ENCODE results near the gene CXCL9.
A peak's percentile ranks its signal among the peaks of the same experiment; 100 is the strongest.
"Not testable (repeated sequence)": the region's sequence is repeated elsewhere in the genome, so short reads cannot be mapped to it uniquely, and the experiment has no call there.

The CXCL9 gene

GRCh38 chr4:76011700-76012387 is 4.5 kb upstream of the CXCL9 start:
- Histone ChIP-seq H3K27me3 (ENCODE audit: low read depth, low read length) (no peaks in the 10 kb centered on the region), H3K36me3 (ENCODE audit: control insufficient read depth in 1 of 2, insufficient read depth in 2 of 2, low read length in 2 of 2) (no peaks in the 10 kb centered on the region), H3K9me3 (ENCODE audit: control insufficient read depth in 1 of 2, low read length in 2 of 2) (no peaks in the 10 kb centered on the region), H3K4me3 (ENCODE audit: low read depth in 1 of 2, low read length in 2 of 2) (peak overlapping the region; percentile 26 to 30), H3K27ac (ENCODE audit: low read length) (peak overlapping the region; percentile 80), H3K4me1 (ENCODE audit: control insufficient read depth in 1 of 2, insufficient read depth in 2 of 2, low read length in 2 of 2) (peaks cover 0 to 6% of the 10 kb centered on the region in 2 donors)

- H3K4me1 ChIP-seq (ENCODE audit: control insufficient read depth in 1 of 2, insufficient read depth in 2 of 2, low read length in 2 of 2), result peaks cover 0 to 6% of the 10 kb centered on the region in 2 donors
- no peaks in the 10 kb centered on the region for H3K36me3 ChIP-seq (ENCODE audit: control insufficient read depth in 1 of 2, insufficient read depth in 2 of 2, low read length in 2 of 2)
- peak overlapping the region; percentile 80 for H3K27ac ChIP-seq (ENCODE audit: low read length)
- H3K4me3 ChIP-seq (ENCODE audit: low read depth in 1 of 2, low read length in 2 of 2), result peak overlapping the region; percentile 26 to 30
- no peaks in the 10 kb centered on the region for H3K9me3 ChIP-seq (ENCODE audit: control insufficient read depth in 1 of 2, low read length in 2 of 2)
- no peaks in the 10 kb centered on the region for H3K27me3 ChIP-seq (ENCODE audit: low read depth, low read length)
Measured at GRCh38 chr4:76011018-76011670, 3.8 kb upstream of the CXCL9 start.

- Histone ChIP-seq H3K27me3 (ENCODE audit: low read depth, low read length) (no peaks in the 10 kb centered on the region), H3K27ac (ENCODE audit: low read length) (no peak overlapping the region), H3K4me3 (ENCODE audit: low read depth in 1 of 2, low read length in 2 of 2) (no peak overlapping the region), H3K4me1 (ENCODE audit: control insufficient read depth in 1 of 2, insufficient read depth in 2 of 2, low read length in 2 of 2) (peaks cover 0 to 6% of the 10 kb centered on the region in 2 donors), H3K9me3 (ENCODE audit: control insufficient read depth in 1 of 2, low read length in 2 of 2) (no peaks in the 10 kb centered on the region), H3K36me3 (ENCODE audit: control insufficient read depth in 1 of 2, insufficient read depth in 2 of 2, low read length in 2 of 2) (no peaks in the 10 kb centered on the region)
Measured at GRCh38 chr4:76010576-76010975, 3.3 kb upstream of the CXCL9 start.

GRCh38 chr4:76009311-76009710 is 2.0 kb upstream of the CXCL9 start:
- H3K27ac ChIP-seq (ENCODE audit: low read length), result no peak overlapping the region
- no peaks in the 10 kb centered on the region for H3K36me3 ChIP-seq (ENCODE audit: control insufficient read depth in 1 of 2, insufficient read depth in 2 of 2, low read length in 2 of 2)
- no peaks in the 10 kb centered on the region for H3K9me3 ChIP-seq (ENCODE audit: control insufficient read depth in 1 of 2, low read length in 2 of 2)
- no peaks in the 10 kb centered on the region for H3K27me3 ChIP-seq (ENCODE audit: low read depth, low read length)
- no peak overlapping the region for H3K4me3 ChIP-seq (ENCODE audit: low read depth in 1 of 2, low read length in 2 of 2)
- peaks cover 0 to 6% of the 10 kb centered on the region in 2 donors for H3K4me1 ChIP-seq (ENCODE audit: control insufficient read depth in 1 of 2, insufficient read depth in 2 of 2, low read length in 2 of 2)

- no peaks in the 10 kb centered on the region for H3K4me1 ChIP-seq (ENCODE audit: control insufficient read depth in 1 of 2, insufficient read depth in 2 of 2, low read length in 2 of 2)
- H3K9me3 ChIP-seq (ENCODE audit: control insufficient read depth in 1 of 2, low read length in 2 of 2), result no peaks in the 10 kb centered on the region
- H3K27me3 ChIP-seq (ENCODE audit: low read depth, low read length), result no peaks in the 10 kb centered on the region
- no peaks in the 10 kb centered on the region for H3K36me3 ChIP-seq (ENCODE audit: control insufficient read depth in 1 of 2, insufficient read depth in 2 of 2, low read length in 2 of 2)
- no peak overlapping the region for H3K4me3 ChIP-seq (ENCODE audit: low read depth in 1 of 2, low read length in 2 of 2)
- no peak overlapping the region for H3K27ac ChIP-seq (ENCODE audit: low read length)
Measured at GRCh38 chr4:76003620-76004019, 3.7 kb downstream of the CXCL9 start.

GRCh38 chr4:76003035-76003434 is 4.3 kb downstream of the CXCL9 start:
- H3K27ac ChIP-seq (ENCODE audit: low read length), result no peak overlapping the region
- no peaks in the 10 kb centered on the region for H3K4me1 ChIP-seq (ENCODE audit: control insufficient read depth in 1 of 2, insufficient read depth in 2 of 2, low read length in 2 of 2)
- H3K27me3 ChIP-seq (ENCODE audit: low read depth, low read length), result no peaks in the 10 kb centered on the region
- H3K36me3 ChIP-seq (ENCODE audit: control insufficient read depth in 1 of 2, insufficient read depth in 2 of 2, low read length in 2 of 2), result no peaks in the 10 kb centered on the region
- H3K4me3 ChIP-seq (ENCODE audit: low read depth in 1 of 2, low read length in 2 of 2), result no peak overlapping the region
- H3K9me3 ChIP-seq (ENCODE audit: control insufficient read depth in 1 of 2, low read length in 2 of 2), result no peaks in the 10 kb centered on the region

- H3K4me3 ChIP-seq (ENCODE audit: low read depth in 1 of 2, low read length in 2 of 2), result no peak overlapping the region
- no peaks in the 10 kb centered on the region for H3K4me1 ChIP-seq (ENCODE audit: control insufficient read depth in 1 of 2, insufficient read depth in 2 of 2, low read length in 2 of 2)
- no peaks in the 10 kb centered on the region for H3K27me3 ChIP-seq (ENCODE audit: low read depth, low read length)
Measured at GRCh38 chr4:76002176-76002575, 5.1 kb downstream of the CXCL9 start.

GRCh38 chr4:76001700-76002099 is 5.6 kb downstream of the CXCL9 start:
- no peaks in the 10 kb centered on the region for H3K4me1 ChIP-seq (ENCODE audit: control insufficient read depth in 1 of 2, insufficient read depth in 2 of 2, low read length in 2 of 2)
- no peak overlapping the region for H3K4me3 ChIP-seq (ENCODE audit: low read depth in 1 of 2, low read length in 2 of 2)
- no peaks in the 10 kb centered on the region for H3K9me3 ChIP-seq (ENCODE audit: control insufficient read depth in 1 of 2, low read length in 2 of 2)
- H3K27ac ChIP-seq (ENCODE audit: low read length), result no peak overlapping the region
- H3K27me3 ChIP-seq (ENCODE audit: low read depth, low read length), result no peaks in the 10 kb centered on the region
- no peaks in the 10 kb centered on the region for H3K36me3 ChIP-seq (ENCODE audit: control insufficient read depth in 1 of 2, insufficient read depth in 2 of 2, low read length in 2 of 2)

More at GRCh38 chr4:76002176-76002575, 5.1 kb downstream of the CXCL9 start:
- H3K36me3 ChIP-seq (ENCODE audit: control insufficient read depth in 1 of 2, insufficient read depth in 2 of 2, low read length in 2 of 2), result no peaks in the 10 kb centered on the region
- H3K27ac ChIP-seq (ENCODE audit: low read length), result no peak overlapping the region
- H3K9me3 ChIP-seq (ENCODE audit: control insufficient read depth in 1 of 2, low read length in 2 of 2), result no peaks in the 10 kb centered on the region

GRCh38 chr4:76000279-76000678 is 7.0 kb downstream of the CXCL9 start:
- H3K4me3 ChIP-seq (ENCODE audit: low read depth in 1 of 2, low read length in 2 of 2), result no peak overlapping the region
- no peaks in the 10 kb centered on the region for H3K9me3 ChIP-seq (ENCODE audit: control insufficient read depth in 1 of 2, low read length in 2 of 2)
- H3K27ac ChIP-seq (ENCODE audit: low read length), result no peak overlapping the region
- no peaks in the 10 kb centered on the region for H3K27me3 ChIP-seq (ENCODE audit: low read depth, low read length)
- H3K36me3 ChIP-seq (ENCODE audit: control insufficient read depth in 1 of 2, insufficient read depth in 2 of 2, low read length in 2 of 2), result no peaks in the 10 kb centered on the region
- H3K4me1 ChIP-seq (ENCODE audit: control insufficient read depth in 1 of 2, insufficient read depth in 2 of 2, low read length in 2 of 2), result no peaks in the 10 kb centered on the region

- H3K9me3 ChIP-seq (ENCODE audit: control insufficient read depth in 1 of 2, low read length in 2 of 2); H3K27me3 ChIP-seq (ENCODE audit: low read depth, low read length); H3K4me3 ChIP-seq (ENCODE audit: low read depth in 1 of 2, low read length in 2 of 2); H3K27ac ChIP-seq (ENCODE audit: low read length); H3K36me3 ChIP-seq (ENCODE audit: control insufficient read depth in 1 of 2, insufficient read depth in 2 of 2, low read length in 2 of 2); H3K4me1 ChIP-seq (ENCODE audit: control insufficient read depth in 1 of 2, insufficient read depth in 2 of 2, low read length in 2 of 2): not testable (repeated sequence)
Measured at GRCh38 chr4:75998525-75999147, 8.7 kb downstream of the CXCL9 start.

GRCh38 chr4:75997946-75998345 is 9.4 kb downstream of the CXCL9 start:
- Histone ChIP-seq H3K4me3 (ENCODE audit: low read depth in 1 of 2, low read length in 2 of 2) (no peak overlapping the region), H3K27me3 (ENCODE audit: low read depth, low read length) (no peaks in the 10 kb centered on the region), H3K36me3 (ENCODE audit: control insufficient read depth in 1 of 2, insufficient read depth in 2 of 2, low read length in 2 of 2) (no peaks in the 10 kb centered on the region), H3K4me1 (ENCODE audit: control insufficient read depth in 1 of 2, insufficient read depth in 2 of 2, low read length in 2 of 2) (no peaks in the 10 kb centered on the region), H3K9me3 (ENCODE audit: control insufficient read depth in 1 of 2, low read length in 2 of 2) (no peaks in the 10 kb centered on the region), H3K27ac (ENCODE audit: low read length) (no peak overlapping the region)

Data from muscle layer of duodenum (tissue), 2 donors.